ENCODE measurements around the gene TNS3. TPM values are rescaled to one million over a fixed set of nuclear protein-coding genes. Genes with fewer than 3 reads are reported as not detected.

Gene TNS3
- total and polyA plus RNA-seq, 10 donors = 17.7 to 247 (median 147) TPM

DNA sequence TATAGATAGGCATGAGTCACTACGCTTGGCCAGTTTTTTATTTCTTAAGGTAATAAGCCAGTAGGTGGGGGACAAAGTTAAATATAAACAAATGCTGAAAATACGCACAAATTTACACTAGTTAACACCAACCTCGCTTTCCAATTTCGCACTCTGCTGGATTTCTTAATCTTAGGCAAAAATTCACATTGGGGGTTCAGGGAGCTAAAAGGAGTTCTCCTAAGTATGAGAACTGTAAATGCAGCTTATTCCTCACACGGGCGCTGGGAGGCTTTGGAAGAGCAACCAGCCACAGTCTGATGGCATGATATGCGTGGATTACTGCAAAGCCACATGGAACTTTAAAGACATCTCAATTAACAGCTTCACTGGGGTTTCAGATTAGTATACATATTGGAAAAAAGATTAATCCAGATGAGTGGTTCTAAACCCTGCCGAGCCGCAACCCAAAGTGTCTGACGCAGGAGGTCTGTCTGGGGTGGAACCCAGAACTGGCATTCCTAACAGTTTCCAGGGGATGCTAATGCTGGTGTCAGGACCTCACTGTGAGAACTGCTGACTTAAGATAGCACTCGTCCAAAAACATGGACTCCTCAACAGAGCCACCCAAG is 16.2 kb downstream of the TNS3 start:
- Histone ChIP-seq H3K9me3 (no peaks in the 10 kb centered on the region), H3K4me3 (no peak overlapping the region), H3K36me3 (peaks cover 0 to 22% (median 0%) of the 10 kb centered on the region in 6 donors), H3K4me1 (peaks cover 17 to 72% (median 40%) of the 10 kb centered on the region in 6 donors), H3K27ac (peak overlapping the region in 1 of 8 donors; percentile 13), H3K27me3 (replicated peaks in 1 of 7) (no peaks in the 10 kb centered on the region)
- intact Hi-C loops (cut with DNase I; ENCODE audit: low total_unique reads) = no loop called here
- TF ChIP-seq POLR2AphosphoS5 (IDR thresholded peaks at IDR 0.05) (no peak), POLR2A (IDR thresholded peaks at IDR 0.05) (no peak)
- TF ChIP-seq, protein P1, sequence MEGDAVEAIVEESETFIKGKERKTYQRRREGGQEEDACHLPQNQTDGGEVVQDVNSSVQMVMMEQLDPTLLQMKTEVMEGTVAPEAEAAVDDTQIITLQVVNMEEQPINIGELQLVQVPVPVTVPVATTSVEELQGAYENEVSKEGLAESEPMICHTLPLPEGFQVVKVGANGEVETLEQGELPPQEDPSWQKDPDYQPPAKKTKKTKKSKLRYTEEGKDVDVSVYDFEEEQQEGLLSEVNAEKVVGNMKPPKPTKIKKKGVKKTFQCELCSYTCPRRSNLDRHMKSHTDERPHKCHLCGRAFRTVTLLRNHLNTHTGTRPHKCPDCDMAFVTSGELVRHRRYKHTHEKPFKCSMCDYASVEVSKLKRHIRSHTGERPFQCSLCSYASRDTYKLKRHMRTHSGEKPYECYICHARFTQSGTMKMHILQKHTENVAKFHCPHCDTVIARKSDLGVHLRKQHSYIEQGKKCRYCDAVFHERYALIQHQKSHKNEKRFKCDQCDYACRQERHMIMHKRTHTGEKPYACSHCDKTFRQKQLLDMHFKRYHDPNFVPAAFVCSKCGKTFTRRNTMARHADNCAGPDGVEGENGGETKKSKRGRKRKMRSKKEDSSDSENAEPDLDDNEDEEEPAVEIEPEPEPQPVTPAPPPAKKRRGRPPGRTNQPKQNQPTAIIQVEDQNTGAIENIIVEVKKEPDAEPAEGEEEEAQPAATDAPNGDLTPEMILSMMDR (IDR thresholded peaks at IDR 0.05 in 8 of 11, conservative IDR thresholded peaks at IDR 0.05 in 3 of 11) = no peak
- DNase-seq = peak; percentile 49
- 81 to 92% (median 90%) methylated on average over 11 of the region's 11 CpGs for WGBS, 5 donors

DNA sequence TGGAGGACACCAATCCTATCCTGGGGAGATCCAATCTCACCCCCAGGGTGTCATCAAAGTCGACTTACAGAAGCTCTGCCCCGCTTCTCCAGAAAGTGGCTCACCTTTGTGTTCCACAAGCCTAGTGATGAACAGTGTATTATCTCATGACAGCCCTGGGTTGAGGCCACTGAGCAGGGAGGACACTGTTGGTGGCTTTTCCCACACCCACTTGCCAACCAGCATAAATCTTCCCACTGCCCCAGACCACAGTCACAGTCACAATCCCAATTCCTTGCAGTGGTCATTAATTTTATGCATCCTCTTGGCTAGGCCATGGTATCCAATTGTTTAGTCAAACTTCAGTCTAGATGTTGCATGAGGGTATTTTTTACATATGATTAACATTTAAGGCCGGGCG is 18.4 kb downstream of the TNS3 start:
- Histone ChIP-seq H3K27me3 (replicated peaks in 1 of 7) (no peaks in the 10 kb centered on the region), H3K27ac (peak overlapping the region in 1 of 8 donors; percentile 1), H3K4me1 (peaks cover 7 to 69% (median 24%) of the 10 kb centered on the region in 6 donors), H3K9me3 (no peaks in the 10 kb centered on the region), H3K4me3 (no peak overlapping the region), H3K36me3 (peaks cover 0 to 25% (median 0%) of the 10 kb centered on the region in 6 donors)
- TF ChIP-seq, protein P1 (IDR thresholded peaks at IDR 0.05 in 8 of 11, conservative IDR thresholded peaks at IDR 0.05 in 3 of 11) = no peak
- TF ChIP-seq POLR2AphosphoS5 (IDR thresholded peaks at IDR 0.05) (no peak), POLR2A (IDR thresholded peaks at IDR 0.05) (no peak)
- intact Hi-C loops (cut with DNase I; ENCODE audit: low total_unique reads) = no loop called here
- 87 to 97% (median 94%) methylated on average over 4 of the region's 4 CpGs for WGBS, 5 donors
- no peak for DNase-seq

DNA sequence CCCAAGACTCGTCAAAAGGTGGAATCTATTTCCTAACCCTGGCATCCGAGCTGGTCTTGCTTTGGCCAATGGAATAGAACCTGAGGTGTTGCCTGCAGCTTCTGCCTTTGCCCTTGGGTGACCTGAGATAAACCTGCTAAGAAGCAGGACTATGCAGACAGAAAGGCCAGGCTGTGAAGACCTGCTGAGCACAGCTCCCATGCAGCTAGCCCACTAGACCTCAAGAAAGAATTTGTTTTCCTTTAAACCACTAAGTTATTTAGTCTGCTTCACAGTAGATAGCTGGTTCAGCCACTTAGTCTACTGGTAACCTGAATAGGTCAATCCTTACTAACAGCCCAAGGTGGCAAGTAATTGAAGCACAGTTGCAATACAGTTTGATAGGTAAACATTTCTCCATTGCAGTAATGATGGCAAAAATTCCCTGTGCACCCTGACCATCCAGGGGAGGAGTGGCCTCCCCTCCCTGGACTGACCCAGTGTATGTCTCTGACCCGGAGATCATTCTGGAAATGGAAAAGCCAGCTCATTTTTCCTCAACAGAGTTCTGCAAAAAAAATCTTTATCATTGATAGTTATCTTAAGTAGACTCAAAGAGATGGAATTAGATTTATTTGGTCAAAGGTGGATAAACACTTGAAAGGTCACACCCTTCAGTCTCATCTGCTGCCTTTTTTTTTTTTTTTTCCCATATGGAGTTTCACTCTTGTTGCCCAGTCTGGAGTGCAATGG is 20.0 kb downstream of the TNS3 start:
- Histone ChIP-seq H3K4me3 (no peak overlapping the region), H3K4me1 (peaks cover 0 to 69% (median 14%) of the 10 kb centered on the region in 6 donors), H3K9me3 (no peaks in the 10 kb centered on the region), H3K36me3 (peaks cover 0 to 28% (median 0%) of the 10 kb centered on the region in 6 donors), H3K27ac (no peak overlapping the region), H3K27me3 (replicated peaks in 1 of 7) (no peaks in the 10 kb centered on the region)
- no peak for DNase-seq
- 79 to 96% (median 87%) methylated on average over 3 of the region's 3 CpGs for WGBS, 5 donors
- intact Hi-C loops (cut with DNase I; ENCODE audit: low total_unique reads) = no loop called here
- no peak for TF ChIP-seq POLR2AphosphoS5 (IDR thresholded peaks at IDR 0.05)
- TF ChIP-seq POLR2A (IDR thresholded peaks at IDR 0.05) = no peak
- TF ChIP-seq, protein P1 (IDR thresholded peaks at IDR 0.05 in 8 of 11, conservative IDR thresholded peaks at IDR 0.05 in 3 of 11) = no peak

Measured in spleen (tissue), 11 donors.